Transverse colon (tissue), 4 donors: ENCODE measurements around the gene KHDC4. TPM values are rescaled to one million over a fixed set of nuclear protein-coding genes. Genes with fewer than 3 reads are reported as not detected.

ENCODE experiments used
- DNase-seq: peaks from one replicate; pipeline ENCODE4 v3.0.0-alpha.2; 2019
- H3K27ac ChIP-seq, 4 donors: fragments of 200-600 bp; sonication (generic); 2 replicates each; pipeline ENCODE4 v1.5.1; 2016 to 2018; ENCODE audit warnings: inconsistent platforms in 4 of 4
- H3K27me3 ChIP-seq: fragments of 200-600 bp; sonication (generic); 2 replicates; pipeline ENCODE4 v1.5.1; 2017; ENCODE audit warnings: inconsistent platforms
- H3K36me3 ChIP-seq, 4 donors: fragments of 200-600 bp; sonication (generic); 2 replicates each; pipeline ENCODE4 v1.5.1; 2017 to 2019; ENCODE audit warnings: inconsistent platforms in 4 of 4
- H3K4me1 ChIP-seq, 4 donors: fragments of 200-600 bp; sonication (generic); 2 replicates each; pipeline ENCODE4 v1.5.1; 2017 to 2020; ENCODE audit warnings: inconsistent platforms in 4 of 4
- H3K4me3 ChIP-seq, 4 donors: fragments of 200-600 bp; sonication (generic); 1 replicate in 1 of 4; 2 replicates in 3 of 4; pipeline versions ENCODE4 v1.5.1 to v1.6.1; 2017 to 2019; ENCODE audit warnings: inconsistent platforms in 4 of 4
- H3K9me3 ChIP-seq, 2 donors: fragments of 200-600 bp; sonication (generic); 2 replicates each; pipeline ENCODE4 v1.5.1; 2017 to 2019; ENCODE audit warnings: inconsistent platforms in 2 of 2
- EP300 ChIP-seq: sonication (generic); formaldehyde crosslinking; IDR thresholded peaks from one replicate; pipeline ENCODE4 v1.6.1; 2017; ENCODE audit warnings: antibody characterized with exemption, low read depth
- POLR2A ChIP-seq: fragments of 450-650 bp; IDR thresholded peaks from one replicate; pipeline ENCODE4 v1.6.1; 2016; ENCODE audit warnings: antibody characterized with exemption, mild to moderate bottlenecking, moderate library complexity
- POLR2AphosphoS5 ChIP-seq, 3 donors: sonication (generic); formaldehyde crosslinking; IDR thresholded peaks; one replicate each; pipeline ENCODE4 v1.6.1; 2016; ENCODE audit warnings: antibody characterized with exemption in 3 of 3
- WGBS, 2 donors: methylation state at CpG; one replicate each; pipeline ENCODE4 v1.1.5; 2018; ENCODE audit warnings: low coverage in 1 of 2; 5-methylcytosine and 5-hydroxymethylcytosine counted together
- in situ Hi-C, 4 donors: fragments of 200-750 bp; cut with MboI; loops; one replicate each; pipeline versions ENCODE4 v1.15.0 to v1.15.1; 2017; ENCODE audit warnings: low sequenced_read_pairs in 3 of 4, low pct_ligation_motif_present in 1 of 4, low pct_unique_long_range_greater_than_20kb in 1 of 4
- intact Hi-C: fragments of 100-400 bp; cut with DNase I; formaldehyde crosslinking; loops from one replicate; pipeline ENCODE4 v1.15.1; 2023; ENCODE audit warnings: low total_unique reads
- total RNA-seq, 4 donors: library from RNA; depleted of rRNA; stranded (reverse); fragments of >200 nt; gene quantifications; one replicate each; pipeline ENCODE4 v1.1.0, GENCODE V29; 2016
- TF ChIP-seq, protein P1 (sequence below), 5 experiments: fragments of 200-600 bp in 3 of 5; fragments of 450-650 bp in 2 of 5; sonication (generic) in 3 of 5; IDR thresholded peaks; 1 replicate in 2 of 5; 2 replicates in 3 of 5; pipeline ENCODE4 v1.5.1; 2016 to 2017; ENCODE audit warnings: antibody characterized with exemption in 5 of 5, inconsistent platforms in 3 of 5, mild to moderate bottlenecking in 2 of 5, moderate library complexity in 1 of 5

The KHDC4 gene
- total RNA-seq, 4 donors from 2014 or later: 76.2 to 158 (median 98.7) TPM

DNA sequence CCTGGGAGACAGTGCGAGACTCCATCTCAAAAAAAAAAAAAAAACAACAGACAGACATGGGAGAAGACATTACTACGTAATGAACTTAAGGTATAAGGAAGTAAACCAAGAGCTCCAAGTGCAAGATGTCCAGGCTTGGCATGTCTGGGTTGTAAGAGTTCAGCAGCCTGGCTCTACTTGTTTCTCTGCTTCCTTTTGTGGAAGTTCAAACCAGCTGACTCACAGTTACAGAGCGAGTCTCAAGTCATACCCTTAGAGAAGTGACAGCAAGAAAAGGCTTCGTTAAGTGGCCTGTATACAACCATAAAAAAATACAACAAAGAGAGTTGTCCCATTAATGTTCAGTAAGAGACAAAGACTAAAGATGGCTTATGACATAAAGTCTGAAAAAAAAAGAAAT lies 24.3 kb downstream of the KHDC4 start:
- H3K36me3 ChIP-seq: peaks cover 0 to 70% (median 18%) of the 10 kb centered on the region in 4 donors
- H3K27ac ChIP-seq: peak overlapping the region; percentile 92 to 96 (median 96)
- no peaks in the 10 kb centered on the region for H3K9me3 ChIP-seq
- in situ Hi-C loops (no loop called here), intact Hi-C loops (no loop called here)
- TF ChIP-seq POLR2AphosphoS5 (IDR thresholded peaks at IDR 0.05): peak in 1 of 3 donors; percentile 21
- TF ChIP-seq, protein P1, sequence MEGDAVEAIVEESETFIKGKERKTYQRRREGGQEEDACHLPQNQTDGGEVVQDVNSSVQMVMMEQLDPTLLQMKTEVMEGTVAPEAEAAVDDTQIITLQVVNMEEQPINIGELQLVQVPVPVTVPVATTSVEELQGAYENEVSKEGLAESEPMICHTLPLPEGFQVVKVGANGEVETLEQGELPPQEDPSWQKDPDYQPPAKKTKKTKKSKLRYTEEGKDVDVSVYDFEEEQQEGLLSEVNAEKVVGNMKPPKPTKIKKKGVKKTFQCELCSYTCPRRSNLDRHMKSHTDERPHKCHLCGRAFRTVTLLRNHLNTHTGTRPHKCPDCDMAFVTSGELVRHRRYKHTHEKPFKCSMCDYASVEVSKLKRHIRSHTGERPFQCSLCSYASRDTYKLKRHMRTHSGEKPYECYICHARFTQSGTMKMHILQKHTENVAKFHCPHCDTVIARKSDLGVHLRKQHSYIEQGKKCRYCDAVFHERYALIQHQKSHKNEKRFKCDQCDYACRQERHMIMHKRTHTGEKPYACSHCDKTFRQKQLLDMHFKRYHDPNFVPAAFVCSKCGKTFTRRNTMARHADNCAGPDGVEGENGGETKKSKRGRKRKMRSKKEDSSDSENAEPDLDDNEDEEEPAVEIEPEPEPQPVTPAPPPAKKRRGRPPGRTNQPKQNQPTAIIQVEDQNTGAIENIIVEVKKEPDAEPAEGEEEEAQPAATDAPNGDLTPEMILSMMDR (IDR thresholded peaks at IDR 0.05): no peak
- no peak for TF ChIP-seq POLR2A
- DNase-seq: no peak
- peaks cover 0 to 20% (median 17%) of the 10 kb centered on the region in 4 donors for H3K4me1 ChIP-seq
- H3K27me3 ChIP-seq: no peaks in the 10 kb centered on the region
- H3K4me3 ChIP-seq: peak overlapping the region in 1 of 4 donors; percentile 92
- WGBS, 2 donors: 68 to 75% methylated on average over 3 to 4 of the region's 4 CpGs

DNA sequence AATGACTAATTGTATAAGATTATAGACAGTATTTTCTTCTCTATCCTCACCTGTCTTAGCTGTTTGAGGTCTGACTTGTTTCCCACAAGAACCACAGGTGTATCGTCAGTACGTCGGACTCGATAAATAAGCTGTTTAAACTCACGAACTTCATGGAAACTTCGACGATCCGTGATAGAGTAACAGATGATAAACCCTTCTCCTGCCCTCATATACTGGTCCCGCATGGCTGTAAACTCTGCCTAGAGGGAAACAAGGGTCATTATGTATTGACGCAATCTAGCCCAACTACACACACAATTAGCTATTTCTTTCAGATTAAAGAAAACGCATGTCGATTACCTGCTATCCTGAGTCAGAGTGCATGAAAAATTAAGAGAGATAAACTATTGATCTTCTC lies 30.0 kb downstream of the KHDC4 start:
- H3K9me3 ChIP-seq: no peaks in the 10 kb centered on the region
- no peak overlapping the region for H3K27ac ChIP-seq
- intact Hi-C loops (no loop called here), in situ Hi-C loops (no loop called here)
- no peaks in the 10 kb centered on the region for H3K27me3 ChIP-seq
- H3K36me3 ChIP-seq: peaks cover 0 to 97% (median 38%) of the 10 kb centered on the region in 4 donors
- no peaks in the 10 kb centered on the region for H3K4me1 ChIP-seq
- TF ChIP-seq EP300 (no peak), POLR2AphosphoS5 (IDR thresholded peaks at IDR 0.05) (no peak)
- TF ChIP-seq, protein P1 (IDR thresholded peaks at IDR 0.05): no peak
- DNase-seq: no peak
- H3K4me3 ChIP-seq: no peak overlapping the region
- 92 to 93% methylated on average over 12 of the region's 12 CpGs for WGBS, 2 donors

DNA sequence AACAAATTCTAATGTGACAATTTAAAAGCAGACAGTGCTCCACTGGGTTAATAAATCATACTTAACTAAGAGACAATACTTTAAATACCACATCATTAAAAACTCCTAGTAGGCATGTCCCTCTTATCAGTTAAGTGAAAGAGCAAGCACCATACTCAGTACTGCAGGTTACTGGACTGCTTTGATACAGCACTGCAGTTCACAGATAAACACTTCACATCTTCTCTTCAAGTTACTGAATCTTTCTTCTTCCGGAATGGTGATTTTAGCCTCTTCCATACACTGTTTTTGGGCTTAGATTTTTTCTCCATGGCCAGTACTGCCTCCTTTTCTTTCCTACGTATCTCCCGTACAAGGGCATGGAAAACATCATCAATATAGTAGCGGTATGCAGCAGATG lies 34.1 kb downstream of the KHDC4 start:
- peaks cover 0 to 67% (median 28%) of the 10 kb centered on the region in 4 donors for H3K36me3 ChIP-seq
- H3K9me3 ChIP-seq: no peaks in the 10 kb centered on the region
- H3K4me3 ChIP-seq: no peak overlapping the region
- DNase-seq: no peak
- intact Hi-C loops: no loop called here
- WGBS, 2 donors: 94 to 97% methylated on average over 4 of the region's 4 CpGs
- H3K27me3 ChIP-seq: no peaks in the 10 kb centered on the region
- in situ Hi-C loops: no loop called here
- H3K4me1 ChIP-seq: no peaks in the 10 kb centered on the region
- H3K27ac ChIP-seq: no peak overlapping the region
- TF ChIP-seq POLR2AphosphoS5 (IDR thresholded peaks at IDR 0.05) (no peak), POLR2A (no peak), EP300 (no peak)
- TF ChIP-seq, protein P1 (IDR thresholded peaks at IDR 0.05): no peak

DNA sequence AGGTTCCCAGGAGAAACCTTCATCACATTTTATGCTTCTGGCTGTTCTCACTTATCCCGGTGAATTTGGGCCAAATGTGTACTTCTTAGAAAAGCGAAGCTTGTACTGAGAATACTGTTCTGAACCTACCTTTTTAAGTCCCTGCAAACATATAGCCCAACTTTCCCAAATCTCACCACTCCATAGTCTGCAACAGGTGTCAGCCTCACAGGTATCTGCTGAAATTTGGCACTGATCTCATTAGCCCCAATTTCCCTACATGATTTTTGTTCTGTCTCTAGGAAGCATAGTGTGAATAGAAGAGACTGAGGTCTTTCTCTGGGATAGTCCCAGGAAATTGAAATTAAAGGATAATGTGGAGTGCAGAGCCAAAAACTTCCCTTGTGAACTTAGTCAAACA lies 34.5 kb downstream of the KHDC4 start:
- intact Hi-C loops: no loop called here
- H3K27me3 ChIP-seq: no peaks in the 10 kb centered on the region

More for the DNA sequence above, 34.5 kb downstream of the KHDC4 start:
- Histone ChIP-seq H3K4me1 (no peaks in the 10 kb centered on the region), H3K4me3 (no peak overlapping the region), H3K9me3 (no peaks in the 10 kb centered on the region), H3K27ac (no peak overlapping the region), H3K36me3 (peaks cover 0 to 63% (median 26%) of the 10 kb centered on the region in 4 donors)
- no peak for DNase-seq
- 100% methylated on average over 2 of the region's 2 CpGs for WGBS, 2 donors
- in situ Hi-C loops: no loop called here
- TF ChIP-seq EP300 (no peak), POLR2A (no peak), POLR2AphosphoS5 (IDR thresholded peaks at IDR 0.05) (no peak)
- TF ChIP-seq, protein P1 (IDR thresholded peaks at IDR 0.05): no peak
